HepG2 (cell line): ENCODE data around the gene DOCK3. TPM values are rescaled to one million over a fixed set of nuclear protein-coding genes. Genes with fewer than 3 reads are reported as not detected.

Experiments used
- ATAC-seq: fragments of 200-7000 bp; cut with Tn5 transposase; 3 replicates; pipeline ENCODE4 v1.9.1; 2020; ENCODE audit warnings: mild to moderate bottlenecking, moderate library complexity
- BruUV-seq: library from RNA; stranded (reverse); fragments of 400-500 nt; replicated peaks from 2 replicates; lab custom pipeline; 2021; lab: Mats Ljungman, UMichigan
- CTCF ChIA-PET: fragments of 300-600 bp; formaldehyde crosslinking; extraction: SDS; loops from one replicate; lab custom pipeline; 2021; ENCODE audit warnings: low total read pairs, inconsistent platforms, low intra/inter-chr PET ratio; lab: Yijun Ruan, JAX
- POLR2A ChIA-PET: fragments of 350-600 bp; sonication (Branson Sonifier 250); formaldehyde crosslinking; loops from one replicate; lab custom pipeline; 2020; ENCODE audit warnings: antibody characterized with exemption, inconsistent platforms; lab: Yijun Ruan, JAX
- DNase-seq: peaks from one replicate; pipeline ENCODE4 v3.0.0-alpha.2; 2015; ENCODE audit warnings: low spot score
- FAIRE-seq: peaks from 3 replicates; lab custom pipeline; 2011; peaks lifted over from hg19 to GRCh38; lab: Jason Lieb, UNC
- H2AFZ ChIP-seq: one replicate; pipeline ENCODE4 v1.6.1; 2011; ENCODE audit warnings: low read length, inconsistent platforms
- H3K27ac ChIP-seq: fragments of 300-600 bp; 3 replicates; pipeline ENCODE4 v1.8.0; 2011; ENCODE audit warnings: mixed run types, mild to moderate bottlenecking, mixed read lengths, low read length, inconsistent platforms; ENCODE audit not compliant: insufficient read depth; ENCODE audit errors: extremely low read length
- H3K27me3 ChIP-seq, 2 experiments: fragments of 200-600 bp in 1 of 2; 2 replicates in 1 of 2; 3 replicates in 1 of 2; pipeline versions ENCODE4 v1.6.0 to v1.8.0; 2011; ENCODE audit warnings: low read length in 2 of 2, mild to moderate bottlenecking in 2 of 2, moderate library complexity in 2 of 2, inconsistent platforms in 1 of 2; ENCODE audit not compliant: insufficient read depth in 2 of 2, control insufficient read depth in 1 of 2
- H3K36me3 ChIP-seq, 2 experiments: fragments of 200-600 bp in 1 of 2; replicated peaks in 1 of 2; 2 replicates in 1 of 2; 3 replicates in 1 of 2; pipeline versions ENCODE4 v1.5.1 to v1.8.0; 2011; ENCODE audit warnings: low read length in 2 of 2, inconsistent platforms in 1 of 2; ENCODE audit not compliant: insufficient read depth in 2 of 2, control insufficient read depth in 1 of 2
- H3K4me1 ChIP-seq: 2 replicates; pipeline ENCODE4 v1.5.1; 2012; ENCODE audit warnings: low read length, inconsistent platforms; ENCODE audit not compliant: insufficient read depth
- H3K4me2 ChIP-seq: 2 replicates; pipeline ENCODE4 v1.6.0; 2011; ENCODE audit warnings: low read depth, low read length, inconsistent platforms
- H3K4me3 ChIP-seq, 3 experiments: fragments of 200-600 bp in 1 of 3; sonication (generic), shearing (Covaris generic) in 1 of 3; replicated peaks in 1 of 3; 2 replicates each; pipeline ENCODE4 v1.5.1; 2011 to 2016; ENCODE audit warnings: low read length in 3 of 3, inconsistent platforms in 2 of 3, low read depth in 2 of 3, mild to moderate bottlenecking in 2 of 3, control low read depth in 1 of 3, mixed read lengths in 1 of 3; ENCODE audit not compliant: insufficient read depth in 1 of 3
- H3K79me2 ChIP-seq: one replicate; pipeline ENCODE4 v1.6.1; 2011; ENCODE audit warnings: low read length, inconsistent platforms; ENCODE audit not compliant: insufficient read depth
- H3K9ac ChIP-seq: 2 replicates; pipeline ENCODE4 v1.6.0; 2011; ENCODE audit warnings: mild to moderate bottlenecking, low read depth, low read length, inconsistent platforms; ENCODE audit not compliant: insufficient read depth
- H3K9me3 ChIP-seq: 2 replicates; pipeline ENCODE4 v1.5.1; 2012; ENCODE audit warnings: mild to moderate bottlenecking, low read length
- H4K20me1 ChIP-seq: 2 replicates; pipeline ENCODE4 v1.6.0; 2011; ENCODE audit warnings: inconsistent platforms, mild to moderate bottlenecking, low read length, moderate library complexity; ENCODE audit not compliant: insufficient read depth
- CHD4 ChIP-seq: fragments of 200-600 bp; sonication (generic); IDR thresholded peaks from 2 replicates; pipeline ENCODE4 v1.7.0; 2017; ENCODE audit warnings: mild to moderate bottlenecking, low read length, borderline replicate concordance
- DPF2 ChIP-seq: sonication (generic); formaldehyde crosslinking; IDR thresholded peaks from 2 replicates; pipeline ENCODE4 v1.4.0; 2020; ENCODE audit warnings: mild to moderate bottlenecking, low read depth, missing genetic modification reagents, borderline replicate concordance
- FOXP1 ChIP-seq, 2 experiments: fragments of 450-650 bp in 1 of 2; IDR thresholded peaks; 2 replicates each; pipeline ENCODE4 v1.6.1; 2017 to 2018; ENCODE audit warnings: antibody characterized with exemption in 1 of 2
- GATAD1 ChIP-seq: IDR thresholded peaks from 2 replicates; pipeline ENCODE4 v1.6.1; 2016; ENCODE audit warnings: missing genetic modification reagents, missing compliant biosample characterization
- GFI1 ChIP-seq: sonication (generic); formaldehyde crosslinking; IDR thresholded peaks from 2 replicates; pipeline ENCODE4 v1.5.0; 2020; ENCODE audit warnings: missing genetic modification reagents, mild to moderate bottlenecking, borderline replicate concordance
- NFE2L2 ChIP-seq: fragments of 150-350 bp; IDR thresholded peaks from 2 replicates; pipeline ENCODE4 v1.6.1; 2014; ENCODE audit warnings: low read length
- ZBTB33 ChIP-seq: sonication (generic); formaldehyde crosslinking; IDR thresholded peaks from 2 replicates; pipeline ENCODE4 v1.4.0; 2020; ENCODE audit warnings: missing genetic modification reagents
- ZFP91 ChIP-seq: sonication (generic); formaldehyde crosslinking; IDR thresholded peaks from 2 replicates; pipeline ENCODE4 v1.9.0; 2022; ENCODE audit warnings: missing genetic modification reagents, mild to moderate bottlenecking, borderline replicate concordance
- ZNF207 ChIP-seq: fragments of 450-650 bp; IDR thresholded peaks from 2 replicates; pipeline ENCODE4 v1.6.1; 2016; ENCODE audit warnings: antibody characterized with exemption, borderline replicate concordance
- WGBS: methylation state at CpG from one replicate; pipeline ENCODE4 v1.1.6; 2017; ENCODE audit warnings: low lambda C conversion rate; 5-methylcytosine and 5-hydroxymethylcytosine counted together
- in situ Hi-C: cut with HindIII; loops from 2 replicates; pipeline ENCODE4 v1.10.0; 2017; ENCODE audit warnings: low pct_unique_long_range_greater_than_20kb; ENCODE audit not compliant: extremely low pct_ligation_motif_present
- intact Hi-C: fragments of 100-400 bp; cut with micrococcal nuclease; formaldehyde crosslinking; loops from one replicate; pipeline ENCODE4 v1.10.0; 2022; ENCODE audit not compliant: unreplicated experiment
- polyA plus RNA-seq, 8 experiments: library from polyadenylated mRNA; depleted of rRNA in 3 of 8; stranded (reverse) in 7 of 8; unstranded in 1 of 8; fragments of >200 nt; fragmentation: Illumina TruSeq in 4 of 8; extraction: Trizol in 4 of 8; gene quantifications; 2 replicates each; pipeline versions ENCODE4 v1.2.1 to v1.2.3, GENCODE V29; 2011 to 2016; ENCODE audit warnings: low read depth in 4 of 8, missing spikeins in 1 of 8, mixed read lengths in 1 of 8; ENCODE audit not compliant: insufficient read depth in 1 of 8
- total RNA-seq, 5 experiments: library from RNA; depleted of rRNA; stranded (reverse); fragments of >200 nt; fragmentation: Illumina TruSeq; extraction: Trizol; gene quantifications; 2 replicates each; pipeline ENCODE4 v1.2.3, GENCODE V29; 2016; ENCODE audit warnings: low read depth in 1 of 5
- TF ChIP-seq, protein P1 (sequence below): sonication (generic); formaldehyde crosslinking; IDR thresholded peaks from 2 replicates; pipeline ENCODE4 v1.9.0; 2021; ENCODE audit warnings: missing genetic modification reagents, mild to moderate bottlenecking, borderline replicate concordance
- TF ChIP-seq, protein P2 (sequence below): sonication (generic); formaldehyde crosslinking; IDR thresholded peaks from 2 replicates; pipeline ENCODE4 v1.5.0; 2020; ENCODE audit warnings: mild to moderate bottlenecking, missing genetic modification reagents, moderate library complexity

The DOCK3 gene
- total and polyA plus RNA-seq, 2 of the 13 experiments (the other 11 are each of a cell fraction or from before 2014, with no cell fraction given), result not detected

- BruUV-seq, result no TSS peak
- Histone ChIP-seq H3K27ac (no peak overlapping the region), H3K4me3 (no peak overlapping the region), H2AFZ (no peak overlapping the region), H3K9me3 (no peaks in the 10 kb centered on the region), H3K79me2 (no peaks in the 10 kb centered on the region), H3K27me3 (peaks cover 0 to 3% of the 10 kb centered on the region in 2 experiments; a peak in 3 of 5 replicates), H3K36me3 (no peaks in the 10 kb centered on the region), H3K4me2 (no peak overlapping the region), H3K4me1 (no peaks in the 10 kb centered on the region), H3K9ac (no peak overlapping the region), H4K20me1 (no peaks in the 10 kb centered on the region)
- DNase-seq, result no peak
- no peak for FAIRE-seq
- no peak for TF ChIP-seq ZBTB33
- no peak for TF ChIP-seq FOXP1 (IDR thresholded peaks at IDR 0.05)
- TF ChIP-seq FOXP1 (CRISPR knock-in tag; IDR thresholded peaks at IDR 0.05), result no peak
- no peak for TF ChIP-seq GATAD1 (CRISPR knock-in tag)
- TF ChIP-seq NFE2L2, result no peak
- no peak for TF ChIP-seq ZNF207
- no peak for TF ChIP-seq GFI1 (CRISPR knock-in tag)
- TF ChIP-seq ZFP91 (CRISPR knock-in tag), result no peak
- no peak for TF ChIP-seq CHD4
- TF ChIP-seq, protein P1, sequence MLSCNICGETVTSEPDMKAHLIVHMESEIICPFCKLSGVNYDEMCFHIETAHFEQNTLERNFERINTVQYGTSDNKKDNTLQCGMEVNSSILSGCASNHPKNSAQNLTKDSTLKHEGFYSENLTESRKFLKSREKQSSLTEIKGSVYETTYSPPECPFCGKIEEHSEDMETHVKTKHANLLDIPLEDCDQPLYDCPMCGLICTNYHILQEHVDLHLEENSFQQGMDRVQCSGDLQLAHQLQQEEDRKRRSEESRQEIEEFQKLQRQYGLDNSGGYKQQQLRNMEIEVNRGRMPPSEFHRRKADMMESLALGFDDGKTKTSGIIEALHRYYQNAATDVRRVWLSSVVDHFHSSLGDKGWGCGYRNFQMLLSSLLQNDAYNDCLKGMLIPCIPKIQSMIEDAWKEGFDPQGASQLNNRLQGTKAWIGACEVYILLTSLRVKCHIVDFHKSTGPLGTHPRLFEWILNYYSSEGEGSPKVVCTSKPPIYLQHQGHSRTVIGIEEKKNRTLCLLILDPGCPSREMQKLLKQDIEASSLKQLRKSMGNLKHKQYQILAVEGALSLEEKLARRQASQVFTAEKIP (CRISPR knock-in tag), result no peak
- no peak for TF ChIP-seq DPF2 (CRISPR knock-in tag)
- TF ChIP-seq, protein P2, sequence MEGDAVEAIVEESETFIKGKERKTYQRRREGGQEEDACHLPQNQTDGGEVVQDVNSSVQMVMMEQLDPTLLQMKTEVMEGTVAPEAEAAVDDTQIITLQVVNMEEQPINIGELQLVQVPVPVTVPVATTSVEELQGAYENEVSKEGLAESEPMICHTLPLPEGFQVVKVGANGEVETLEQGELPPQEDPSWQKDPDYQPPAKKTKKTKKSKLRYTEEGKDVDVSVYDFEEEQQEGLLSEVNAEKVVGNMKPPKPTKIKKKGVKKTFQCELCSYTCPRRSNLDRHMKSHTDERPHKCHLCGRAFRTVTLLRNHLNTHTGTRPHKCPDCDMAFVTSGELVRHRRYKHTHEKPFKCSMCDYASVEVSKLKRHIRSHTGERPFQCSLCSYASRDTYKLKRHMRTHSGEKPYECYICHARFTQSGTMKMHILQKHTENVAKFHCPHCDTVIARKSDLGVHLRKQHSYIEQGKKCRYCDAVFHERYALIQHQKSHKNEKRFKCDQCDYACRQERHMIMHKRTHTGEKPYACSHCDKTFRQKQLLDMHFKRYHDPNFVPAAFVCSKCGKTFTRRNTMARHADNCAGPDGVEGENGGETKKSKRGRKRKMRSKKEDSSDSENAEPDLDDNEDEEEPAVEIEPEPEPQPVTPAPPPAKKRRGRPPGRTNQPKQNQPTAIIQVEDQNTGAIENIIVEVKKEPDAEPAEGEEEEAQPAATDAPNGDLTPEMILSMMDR (CRISPR knock-in tag), result no peak
- POLR2A ChIA-PET, result no interaction called here
- in situ Hi-C loops, result no loop called here
- intact Hi-C loops, result no loop called here
- no peak; the same call in 2 of the 3 replicates for ATAC-seq
- CTCF ChIA-PET, result no interaction called here
- WGBS, result no CpG with 5 or more reads among the region's 9 CpGs
Measured at GRCh38 chr3:50982540-50983325, 308.0 kb downstream of the DOCK3 start.
